ENCODE measurements around the gene COX8A.

COX8A gene

DNA sequence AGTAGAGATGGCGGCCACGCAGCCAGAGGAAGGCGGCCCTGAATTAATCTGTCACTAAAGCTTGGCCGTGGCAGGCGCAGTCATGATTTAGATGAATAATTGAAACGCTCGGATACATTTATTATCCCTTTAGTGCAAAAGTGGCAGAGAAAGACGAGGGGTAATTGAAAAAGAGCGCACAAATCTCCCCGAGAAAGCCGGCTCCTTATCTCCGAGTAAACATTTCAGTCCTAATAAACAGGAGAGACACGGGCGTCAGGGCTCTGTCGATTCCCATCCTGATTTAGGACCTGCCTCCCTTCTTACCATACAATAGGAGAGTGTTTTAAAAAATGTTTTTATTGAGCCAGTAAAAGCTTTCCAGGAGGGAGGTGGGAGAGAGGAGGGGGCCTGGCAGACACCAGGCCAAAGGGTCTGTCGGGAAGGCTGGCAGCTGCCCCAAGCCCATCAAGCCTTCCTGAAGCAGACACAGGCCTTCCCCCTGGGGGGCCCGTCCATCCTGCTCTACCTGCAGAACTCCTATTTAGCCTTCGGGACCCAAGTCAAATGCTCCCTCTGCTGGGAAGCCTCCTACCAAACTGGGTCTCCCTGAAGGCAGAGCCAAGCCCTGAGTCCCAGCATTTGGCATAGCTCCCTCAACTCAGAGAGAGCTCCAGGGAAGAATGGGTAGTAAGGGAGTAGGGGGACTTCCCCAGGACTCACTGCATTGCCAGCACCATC, 34.7 kb downstream of the COX8A start:
- Histone ChIP-seq H3K27me3 (ENCODE audit: insufficient read depth, poor library complexity, severe bottlenecking) (no peaks in the 10 kb centered on the region), H3K4me1 (ENCODE audit: insufficient read depth, poor library complexity, severe bottlenecking) (no peaks in the 10 kb centered on the region), H3K4me3 (ENCODE audit: severe bottlenecking) (no peak overlapping the region), H3K27ac (ENCODE audit: poor library complexity, severe bottlenecking) (no peak overlapping the region), H3K9me3 (ENCODE audit: severe bottlenecking) (no peaks in the 10 kb centered on the region), H3K36me3 (ENCODE audit: low read depth) (no peaks in the 10 kb centered on the region)
- TF ChIP-seq, protein P1, sequence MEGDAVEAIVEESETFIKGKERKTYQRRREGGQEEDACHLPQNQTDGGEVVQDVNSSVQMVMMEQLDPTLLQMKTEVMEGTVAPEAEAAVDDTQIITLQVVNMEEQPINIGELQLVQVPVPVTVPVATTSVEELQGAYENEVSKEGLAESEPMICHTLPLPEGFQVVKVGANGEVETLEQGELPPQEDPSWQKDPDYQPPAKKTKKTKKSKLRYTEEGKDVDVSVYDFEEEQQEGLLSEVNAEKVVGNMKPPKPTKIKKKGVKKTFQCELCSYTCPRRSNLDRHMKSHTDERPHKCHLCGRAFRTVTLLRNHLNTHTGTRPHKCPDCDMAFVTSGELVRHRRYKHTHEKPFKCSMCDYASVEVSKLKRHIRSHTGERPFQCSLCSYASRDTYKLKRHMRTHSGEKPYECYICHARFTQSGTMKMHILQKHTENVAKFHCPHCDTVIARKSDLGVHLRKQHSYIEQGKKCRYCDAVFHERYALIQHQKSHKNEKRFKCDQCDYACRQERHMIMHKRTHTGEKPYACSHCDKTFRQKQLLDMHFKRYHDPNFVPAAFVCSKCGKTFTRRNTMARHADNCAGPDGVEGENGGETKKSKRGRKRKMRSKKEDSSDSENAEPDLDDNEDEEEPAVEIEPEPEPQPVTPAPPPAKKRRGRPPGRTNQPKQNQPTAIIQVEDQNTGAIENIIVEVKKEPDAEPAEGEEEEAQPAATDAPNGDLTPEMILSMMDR (IDR thresholded peaks at IDR 0.05; ENCODE audit: poor library complexity, severe bottlenecking) = no peak
- DNase-seq (ENCODE audit: low spot score) (no peak), ATAC-seq (ENCODE audit: low read depth) (no peak)

DNA sequence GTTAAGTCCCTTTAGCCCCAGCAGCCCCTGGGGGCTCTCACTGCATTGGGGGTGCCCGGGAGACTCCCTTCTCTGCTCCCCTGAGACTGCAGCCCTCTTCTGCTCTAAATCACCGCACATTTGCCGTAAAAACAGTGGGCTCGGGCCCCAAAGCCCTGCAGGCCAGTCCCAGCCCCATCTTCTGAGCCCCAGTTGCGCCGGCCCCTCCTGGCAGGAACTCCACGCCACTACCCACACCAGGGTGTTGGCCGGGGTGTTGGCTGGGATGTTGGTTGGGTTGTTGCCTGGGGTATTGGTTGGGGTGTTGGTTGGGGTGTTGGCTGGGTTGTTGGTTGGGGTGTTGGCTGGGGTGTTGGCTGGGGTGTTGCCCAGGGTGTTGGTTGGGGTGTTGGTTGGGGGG, 35.3 kb downstream of the COX8A start:
- Histone ChIP-seq H3K4me3 (ENCODE audit: severe bottlenecking) (no peak overlapping the region), H3K9me3 (ENCODE audit: severe bottlenecking) (no peaks in the 10 kb centered on the region), H3K27me3 (ENCODE audit: insufficient read depth, poor library complexity, severe bottlenecking) (no peaks in the 10 kb centered on the region), H3K36me3 (ENCODE audit: low read depth) (no peaks in the 10 kb centered on the region), H3K4me1 (ENCODE audit: insufficient read depth, poor library complexity, severe bottlenecking) (no peaks in the 10 kb centered on the region), H3K27ac (ENCODE audit: poor library complexity, severe bottlenecking) (no peak overlapping the region)
- TF ChIP-seq, protein P1 (IDR thresholded peaks at IDR 0.05; ENCODE audit: poor library complexity, severe bottlenecking) = no peak
- ATAC-seq (ENCODE audit: low read depth) = no peak
- no peak for DNase-seq (ENCODE audit: low spot score)

DNA sequence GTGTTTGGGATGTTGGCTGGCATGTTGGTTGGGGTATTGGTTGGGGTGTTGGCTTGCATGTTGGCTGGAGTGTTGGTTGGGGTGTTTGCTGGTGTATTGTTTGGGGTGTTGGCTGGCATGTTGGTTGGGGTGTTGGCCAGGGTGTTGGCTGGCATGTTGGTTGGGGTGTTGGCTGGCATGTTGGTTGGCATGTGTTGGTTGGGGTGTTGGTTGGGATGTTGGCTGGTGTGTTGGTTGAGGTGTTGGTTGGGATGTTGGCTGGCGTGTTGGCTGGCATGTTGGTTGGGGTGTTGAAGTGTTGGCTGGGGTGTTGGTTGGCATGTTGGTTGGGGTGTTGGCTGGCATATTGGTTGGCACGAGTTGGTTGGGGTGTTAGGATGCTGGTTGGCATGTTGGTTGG, 36.4 kb downstream of the COX8A start:
- no peak overlapping the region for H3K4me3 ChIP-seq (ENCODE audit: severe bottlenecking)
- H3K27me3 ChIP-seq (ENCODE audit: insufficient read depth, poor library complexity, severe bottlenecking) = no peaks in the 10 kb centered on the region
- TF ChIP-seq, protein P1 (IDR thresholded peaks at IDR 0.05; ENCODE audit: poor library complexity, severe bottlenecking) = no peak
- no peaks in the 10 kb centered on the region for H3K4me1 ChIP-seq (ENCODE audit: insufficient read depth, poor library complexity, severe bottlenecking)
- no peaks in the 10 kb centered on the region for H3K9me3 ChIP-seq (ENCODE audit: severe bottlenecking)
- DNase-seq (ENCODE audit: low spot score) (no peak), ATAC-seq (ENCODE audit: low read depth) (no peak)
- no peak overlapping the region for H3K27ac ChIP-seq (ENCODE audit: poor library complexity, severe bottlenecking)
- no peaks in the 10 kb centered on the region for H3K36me3 ChIP-seq (ENCODE audit: low read depth)

DNA sequence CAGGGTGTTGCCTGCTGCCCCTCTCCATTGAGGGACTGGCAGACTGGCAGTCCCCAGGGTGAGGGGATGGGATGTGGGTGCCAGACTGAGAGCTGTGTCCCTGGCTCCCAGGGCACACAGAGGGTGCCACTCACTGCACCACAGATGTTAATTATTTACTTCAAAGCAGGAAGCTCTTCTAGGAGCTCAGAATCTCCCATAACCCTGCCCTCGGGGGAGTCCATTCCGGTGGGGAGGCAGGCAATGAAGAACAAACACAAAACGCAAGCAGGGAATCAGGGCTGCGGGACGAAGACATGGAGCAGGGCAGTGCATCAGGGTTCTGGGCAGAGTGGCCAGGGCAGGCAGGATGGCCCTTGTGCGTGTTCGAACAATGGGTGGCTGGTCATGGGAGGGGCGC, 37.0 kb downstream of the COX8A start:
- Histone ChIP-seq H3K4me1 (ENCODE audit: insufficient read depth, poor library complexity, severe bottlenecking) (no peaks in the 10 kb centered on the region), H3K4me3 (ENCODE audit: severe bottlenecking) (no peak overlapping the region), H3K9me3 (ENCODE audit: severe bottlenecking) (no peaks in the 10 kb centered on the region), H3K36me3 (ENCODE audit: low read depth) (no peaks in the 10 kb centered on the region), H3K27me3 (ENCODE audit: insufficient read depth, poor library complexity, severe bottlenecking) (no peaks in the 10 kb centered on the region), H3K27ac (ENCODE audit: poor library complexity, severe bottlenecking) (no peak overlapping the region)
- no peak for DNase-seq (ENCODE audit: low spot score)
- TF ChIP-seq, protein P1 (IDR thresholded peaks at IDR 0.05; ENCODE audit: poor library complexity, severe bottlenecking) = no peak
- ATAC-seq (ENCODE audit: low read depth) = no peak

DNA sequence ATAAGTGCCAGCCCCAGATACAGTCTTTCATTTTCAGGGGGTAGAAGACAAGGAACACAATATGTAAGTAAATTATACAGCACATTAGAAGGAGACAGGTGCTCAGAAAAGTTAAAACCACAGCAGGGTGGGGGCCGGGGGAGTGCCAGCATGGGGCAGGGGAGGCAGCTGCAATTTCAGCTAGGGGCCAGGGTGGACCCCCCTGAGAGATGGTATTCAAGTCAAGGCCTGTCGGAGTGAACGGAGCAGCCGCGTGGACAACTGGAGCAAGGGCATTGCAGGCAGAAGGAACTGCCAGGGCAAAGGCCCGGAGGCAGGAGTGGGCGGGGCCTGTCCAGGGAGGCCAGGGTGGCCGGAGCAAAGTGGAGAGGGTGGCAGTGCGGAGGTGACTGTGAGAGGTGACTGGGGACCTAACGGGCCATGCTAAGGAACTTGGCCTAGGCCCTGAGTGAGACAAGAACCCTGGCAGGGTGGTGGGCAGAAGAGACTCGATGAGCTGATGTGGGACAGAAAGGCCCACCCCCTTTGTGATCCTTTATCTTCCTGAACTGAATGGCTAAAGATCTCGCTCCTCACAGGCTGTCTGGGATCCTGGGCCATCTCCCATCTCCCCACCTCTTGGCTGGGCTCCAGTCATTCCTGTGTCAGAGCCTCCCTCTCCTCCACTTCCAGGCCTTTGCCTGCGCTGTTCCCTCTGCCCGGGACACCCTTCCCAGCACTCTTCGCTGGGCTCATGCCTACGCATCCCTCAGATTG, 38.9 kb downstream of the COX8A start:
- Histone ChIP-seq H3K27ac (ENCODE audit: poor library complexity, severe bottlenecking) (no peak overlapping the region), H3K4me3 (ENCODE audit: severe bottlenecking) (no peak overlapping the region), H3K36me3 (ENCODE audit: low read depth) (no peaks in the 10 kb centered on the region), H3K27me3 (ENCODE audit: insufficient read depth, poor library complexity, severe bottlenecking) (no peaks in the 10 kb centered on the region), H3K4me1 (ENCODE audit: insufficient read depth, poor library complexity, severe bottlenecking) (no peaks in the 10 kb centered on the region), H3K9me3 (ENCODE audit: severe bottlenecking) (no peaks in the 10 kb centered on the region)
- no peak for DNase-seq (ENCODE audit: low spot score)
- ATAC-seq (ENCODE audit: low read depth) = no peak
- TF ChIP-seq, protein P1 (IDR thresholded peaks at IDR 0.05; ENCODE audit: poor library complexity, severe bottlenecking) = no peak

All from RWPE2 (cell line).